GM12801 (cell line): ENCODE results near the gene CADM2.

ENCODE experiments used
- CTCF ChIP-seq: IDR thresholded peaks from one replicate; pipeline ENCODE4 v1.5.1; 2011; ENCODE audit warnings: control low read depth; ENCODE audit not compliant: insufficient read length; ENCODE audit errors: extremely low read depth

CADM2 gene

GRCh38 chr3:85482213-85482490 is 523.4 kb downstream of the CADM2 start:
- TF ChIP-seq CTCF = no peak

GRCh38 chr3:85483986-85484385 is 525.2 kb downstream of the CADM2 start:
- TF ChIP-seq CTCF = no peak

- no peak for TF ChIP-seq CTCF
Measured at GRCh38 chr3:85487375-85487774, 528.6 kb downstream of the CADM2 start.

GRCh38 chr3:85495602-85496001 is 536.8 kb downstream of the CADM2 start:
- no peak for TF ChIP-seq CTCF

GRCh38 chr3:85498177-85498576 is 539.4 kb downstream of the CADM2 start:
- no peak for TF ChIP-seq CTCF

- TF ChIP-seq CTCF = no peak
Measured at GRCh38 chr3:85502148-85502875, 543.5 kb downstream of the CADM2 start.

- TF ChIP-seq CTCF = no peak
Measured at GRCh38 chr3:85508659-85509058, 549.9 kb downstream of the CADM2 start.
